ENCODE results near the gene HADHB.

HADHB gene

GRCh38 chr2:26312471-26312870, 67.7 kb downstream of the HADHB start:
- no peak for DNase-seq (ENCODE audit: low spot score)
- no peak for TF ChIP-seq CTCF (IDR thresholded peaks at IDR 0.05; ENCODE audit: extremely low read depth, insufficient read depth, missing control alignments)
- in situ Hi-C loops (cut with MboI; ENCODE audit: low pct_unique_long_range_greater_than_20kb, low sequenced_read_pairs, unreplicated experiment): no loop called here

GRCh38 chr2:26313446-26313845, 68.7 kb downstream of the HADHB start:
- TF ChIP-seq CTCF (IDR thresholded peaks at IDR 0.05; ENCODE audit: extremely low read depth, insufficient read depth, missing control alignments): no peak
- DNase-seq (ENCODE audit: low spot score): no peak
- in situ Hi-C loops (cut with MboI; ENCODE audit: low pct_unique_long_range_greater_than_20kb, low sequenced_read_pairs, unreplicated experiment): no loop called here

- in situ Hi-C loops (cut with MboI; ENCODE audit: low pct_unique_long_range_greater_than_20kb, low sequenced_read_pairs, unreplicated experiment): no loop called here
- no peak for DNase-seq (ENCODE audit: low spot score)
- TF ChIP-seq CTCF (IDR thresholded peaks at IDR 0.05; ENCODE audit: extremely low read depth, insufficient read depth, missing control alignments): peak; percentile 9
These were observed 69.5 kb downstream of the HADHB start for GRCh38 chr2:26314243-26314642.

- in situ Hi-C loops (cut with MboI; ENCODE audit: low pct_unique_long_range_greater_than_20kb, low sequenced_read_pairs, unreplicated experiment): no loop called here
- TF ChIP-seq CTCF (IDR thresholded peaks at IDR 0.05; ENCODE audit: extremely low read depth, insufficient read depth, missing control alignments): peak; percentile 7
These were observed 71.3 kb downstream of the HADHB start for GRCh38 chr2:26316041-26316440.

GRCh38 chr2:26316845-26317244, 72.1 kb downstream of the HADHB start:
- DNase-seq (ENCODE audit: low spot score): no peak
- no peak for TF ChIP-seq CTCF (IDR thresholded peaks at IDR 0.05; ENCODE audit: extremely low read depth, insufficient read depth, missing control alignments)
- in situ Hi-C loops (cut with MboI; ENCODE audit: low pct_unique_long_range_greater_than_20kb, low sequenced_read_pairs, unreplicated experiment): no loop called here

More at GRCh38 chr2:26316041-26316440, 71.3 kb downstream of the HADHB start:
- DNase-seq (ENCODE audit: low spot score): peak; percentile 31

- DNase-seq (ENCODE audit: low spot score): no peak
- no peak for TF ChIP-seq CTCF (IDR thresholded peaks at IDR 0.05; ENCODE audit: extremely low read depth, insufficient read depth, missing control alignments)
- in situ Hi-C loops (cut with MboI; ENCODE audit: low pct_unique_long_range_greater_than_20kb, low sequenced_read_pairs, unreplicated experiment): no loop called here
These were observed 72.8 kb downstream of the HADHB start for GRCh38 chr2:26317377-26318105.
